Measurements from ENCODE around the gene ALDH1A1. TPM values are rescaled to one million over a fixed set of nuclear protein-coding genes. Genes with fewer than 3 reads are reported as not detected.
A peak's percentile ranks its signal among the peaks of the same experiment; 100 is the strongest.

Gene ALDH1A1
- total RNA-seq, 4 donors from 2014 or later, result 23.3 to 42.8 (median 30.9) TPM

DNA sequence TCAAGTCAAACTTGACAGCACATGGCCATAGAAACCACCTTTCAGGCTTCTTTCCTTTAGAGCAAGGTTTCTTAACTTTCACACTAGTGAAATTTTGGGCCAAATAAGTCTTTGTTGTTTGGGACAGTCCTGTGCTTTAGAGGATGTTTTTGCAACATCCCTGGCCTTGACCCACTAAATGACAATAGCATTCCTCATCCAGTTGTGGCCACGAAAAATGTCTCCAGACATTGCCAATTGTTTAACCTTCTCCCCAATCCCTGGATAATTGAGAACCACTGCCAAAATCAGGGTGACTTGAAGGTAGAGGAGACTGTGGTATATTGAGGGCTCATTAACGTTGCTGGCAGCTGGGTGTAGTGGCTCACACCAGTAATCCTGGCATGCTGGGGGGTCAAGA lies 72.0 kb downstream of the ALDH1A1 start:
- in situ Hi-C loops (cut with MboI; ENCODE audit: low sequenced_read_pairs in 4 of 4), result loop anchor here in 1 of 4 donors (10.0 kb wide), 1 partner anchor 134 kb away; no protein-coding TSS in a partner anchor
- ATAC-seq (peak; percentile 40 to 44), DNase-seq (peak in 1 of 2 donors; percentile 22)
- intact Hi-C loops (cut with DNase I; ENCODE audit: low total_unique reads), result no loop called here
- no peak for TF ChIP-seq CTCF (IDR thresholded peaks at IDR 0.05 in 4 of 5, conservative IDR thresholded peaks at IDR 0.05 in 1 of 5)
- TF ChIP-seq POLR2A (IDR thresholded peaks at IDR 0.05), result no peak
- Histone ChIP-seq H3K36me3 (no peaks in the 10 kb centered on the region), H3K27ac (peak overlapping the region in 2 of 4 donors; percentile 29 to 65), H3K4me1 (peaks cover 6 to 13% of the 10 kb centered on the region in 2 donors), H3K4me3 (no peak overlapping the region), H3K9me3 (no peaks in the 10 kb centered on the region), H3K27me3 (no peaks in the 10 kb centered on the region)

DNA sequence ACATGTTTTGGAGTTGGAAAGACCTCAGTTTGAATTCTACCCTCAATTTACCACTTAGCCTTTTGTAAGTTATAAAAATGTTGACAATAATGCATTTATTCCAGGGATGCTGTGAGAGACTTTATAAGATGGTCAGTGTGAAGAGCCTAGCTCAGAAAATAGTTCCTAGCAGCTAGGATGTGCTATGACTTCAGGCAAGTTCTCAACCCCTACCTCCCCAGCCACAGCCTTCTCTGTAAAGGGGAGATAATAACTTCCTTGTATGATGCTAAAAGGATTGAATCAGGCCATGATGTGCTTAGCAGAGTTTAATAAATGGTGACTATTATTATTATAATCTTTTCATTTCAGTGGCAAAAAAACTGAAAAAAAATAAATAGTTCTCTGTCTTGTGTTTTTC lies 77.6 kb downstream of the ALDH1A1 start:
- no peaks in the 10 kb centered on the region for H3K36me3 ChIP-seq
- no peaks in the 10 kb centered on the region for H3K9me3 ChIP-seq
- ATAC-seq, result no peak
- DNase-seq, result no peak
- no peaks in the 10 kb centered on the region for H3K27me3 ChIP-seq
- no peak overlapping the region for H3K27ac ChIP-seq
- H3K4me3 ChIP-seq, result no peak overlapping the region
- in situ Hi-C loops (cut with MboI; ENCODE audit: low sequenced_read_pairs in 4 of 4) (no loop called here), intact Hi-C loops (cut with DNase I; ENCODE audit: low total_unique reads) (no loop called here)
- TF ChIP-seq POLR2A (IDR thresholded peaks at IDR 0.05), result no peak
- TF ChIP-seq CTCF (IDR thresholded peaks at IDR 0.05 in 4 of 5, conservative IDR thresholded peaks at IDR 0.05 in 1 of 5), result no peak
- peaks cover 6 to 20% of the 10 kb centered on the region in 2 donors for H3K4me1 ChIP-seq

GRCh38 chr9:72874344-72874743 lies 78.5 kb downstream of the ALDH1A1 start:
- Histone ChIP-seq H3K27ac (no peak overlapping the region), H3K27me3 (no peaks in the 10 kb centered on the region), H3K4me3 (no peak overlapping the region), H3K9me3 (no peaks in the 10 kb centered on the region), H3K4me1 (peaks cover 6 to 20% of the 10 kb centered on the region in 2 donors), H3K36me3 (no peaks in the 10 kb centered on the region)
- DNase-seq (no peak), ATAC-seq (no peak)
- in situ Hi-C loops (cut with MboI; ENCODE audit: low sequenced_read_pairs in 4 of 4), result loop anchor here in 2 of 4 donors (25.0 kb wide), 2 partner anchors 213 to 313 kb away; no protein-coding TSS in a partner anchor
- intact Hi-C loops (cut with DNase I; ENCODE audit: low total_unique reads), result loop anchor here (5.0 kb wide), 1 partner anchor 922 kb away; no protein-coding TSS in a partner anchor
- TF ChIP-seq POLR2A (IDR thresholded peaks at IDR 0.05), result no peak
- no peak for TF ChIP-seq CTCF (IDR thresholded peaks at IDR 0.05 in 4 of 5, conservative IDR thresholded peaks at IDR 0.05 in 1 of 5)

DNA sequence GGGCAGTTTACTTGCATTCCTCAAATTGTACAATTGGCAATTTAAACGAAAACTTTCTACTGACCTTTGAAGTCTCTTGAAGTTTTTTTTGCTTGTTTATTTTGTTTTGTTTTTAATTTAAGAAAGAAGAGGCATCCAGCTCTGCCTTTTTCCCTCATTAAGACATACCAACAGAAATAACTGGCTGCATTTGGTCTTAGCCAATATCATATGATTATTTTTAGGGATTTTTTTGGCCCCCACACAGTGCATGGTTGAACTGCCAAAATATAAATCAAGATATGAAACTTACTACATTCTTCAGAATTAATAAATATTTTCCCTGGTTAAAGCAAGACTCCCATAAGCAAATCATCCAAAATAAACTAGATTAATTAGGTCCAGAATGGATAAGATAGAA lies 79.4 kb downstream of the ALDH1A1 start:
- H3K36me3 ChIP-seq, result no peaks in the 10 kb centered on the region
- H3K4me1 ChIP-seq, result peaks cover 6 to 20% of the 10 kb centered on the region in 2 donors
- in situ Hi-C loops (cut with MboI; ENCODE audit: low sequenced_read_pairs in 4 of 4) (loop anchor here in 2 of 4 donors (25.0 kb wide), 2 partner anchors 214 to 314 kb away; no protein-coding TSS in a partner anchor), intact Hi-C loops (cut with DNase I; ENCODE audit: low total_unique reads) (loop anchor here (5.0 kb wide), 1 partner anchor 921 kb away; no protein-coding TSS in a partner anchor)
- H3K27ac ChIP-seq, result no peak overlapping the region
- no peak for TF ChIP-seq POLR2A (IDR thresholded peaks at IDR 0.05)
- no peak for TF ChIP-seq CTCF (IDR thresholded peaks at IDR 0.05 in 4 of 5, conservative IDR thresholded peaks at IDR 0.05 in 1 of 5)
- H3K4me3 ChIP-seq, result no peak overlapping the region
- ATAC-seq (no peak), DNase-seq (no peak)
- H3K27me3 ChIP-seq, result no peaks in the 10 kb centered on the region
- H3K9me3 ChIP-seq, result no peaks in the 10 kb centered on the region
